Activated B cell treated with CpG ODN at 0.5 μM for 24 hours (primary cell): ENCODE results near the gene KDM4C. TPM values are rescaled to one million over a fixed set of nuclear protein-coding genes. Genes with fewer than 3 reads are reported as not detected.

ENCODE experiments used
- ATAC-seq: fragments of 200-7000 bp; cut with Tn5 transposase; one replicate; pipeline ENCODE4 v1.10.0; 2021; ENCODE audit warnings: low read depth, mild to moderate bottlenecking, moderate library complexity
- CTCF ChIA-PET: fragments of 350-600 bp; sonication (Branson Sonifier 250); formaldehyde crosslinking; loops from one replicate; lab custom pipeline; 2021; ENCODE audit warnings: antibody characterized with exemption; lab: Charles Lee
- POLR2A ChIA-PET: fragments of 350-600 bp; sonication (Branson Sonifier 250); formaldehyde crosslinking; loops from one replicate; lab custom pipeline; 2021; ENCODE audit warnings: antibody characterized with exemption; lab: Charles Lee
- DNase-seq: peaks from one replicate; pipeline ENCODE4 v3.0.0; 2022
- H3K27ac Mint-ChIP-seq: one replicate; pipeline ENCODE4 v1.8.0; 2020; ENCODE audit warnings: mixed read lengths
- H3K27me3 Mint-ChIP-seq: one replicate; pipeline ENCODE4 v1.8.0; 2021; ENCODE audit warnings: mixed read lengths
- H3K36me3 Mint-ChIP-seq: one replicate; pipeline ENCODE4 v1.8.0; 2021; ENCODE audit warnings: low read depth, mixed read lengths
- H3K4me1 Mint-ChIP-seq: one replicate; pipeline ENCODE4 v1.8.0; 2021; ENCODE audit warnings: mixed read lengths
- H3K4me3 Mint-ChIP-seq: one replicate; pipeline ENCODE4 v1.8.0; 2020; ENCODE audit warnings: mild to moderate bottlenecking, mixed read lengths
- H3K9me3 Mint-ChIP-seq: one replicate; pipeline ENCODE4 v1.8.0; 2020; ENCODE audit warnings: mixed read lengths
- intact Hi-C: fragments of 100-400 bp; cut with micrococcal nuclease; formaldehyde crosslinking; loops from one replicate; pipeline ENCODE4 v1.15.1; 2024
- total RNA-seq: library from RNA; stranded (reverse); gene quantifications from 2 replicates; pipeline ENCODE4 v1.2.3, GENCODE V29; 2022
- TF ChIP-seq, protein P1 (sequence below): fragments of 200-600 bp; IDR thresholded peaks from one replicate; pipeline ENCODE4 v1.8.0; 2022; ENCODE audit warnings: antibody characterized with exemption, mild to moderate bottlenecking

The KDM4C gene
- total RNA-seq, 1 donor from 2014 or later = 113 TPM

DNA sequence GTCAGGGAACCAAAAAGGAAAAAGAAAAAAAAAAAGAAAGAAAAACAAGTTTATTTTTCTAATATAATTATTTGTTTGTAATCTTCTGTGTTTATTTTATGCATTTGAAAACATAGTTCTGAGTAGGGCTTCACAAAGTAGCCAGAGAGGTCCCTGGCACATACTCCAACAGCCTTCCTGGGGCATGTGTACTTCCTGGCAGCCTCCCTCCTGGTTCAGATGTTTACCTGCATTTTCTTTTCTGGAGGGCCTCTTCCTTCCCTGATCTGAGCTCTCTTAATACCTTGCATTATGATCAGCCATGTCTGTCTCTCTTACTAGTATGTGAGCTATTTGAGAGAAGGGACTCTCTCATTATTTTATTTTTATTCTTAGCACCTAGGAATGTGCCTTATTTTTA is 361.8 kb downstream of the KDM4C start:
- Mint-ChIP-seq H3K27ac (peak overlapping the region; percentile 61), H3K9me3 (peaks cover 3% of the 10 kb centered on the region), H3K27me3 (no peaks in the 10 kb centered on the region)

DNA sequence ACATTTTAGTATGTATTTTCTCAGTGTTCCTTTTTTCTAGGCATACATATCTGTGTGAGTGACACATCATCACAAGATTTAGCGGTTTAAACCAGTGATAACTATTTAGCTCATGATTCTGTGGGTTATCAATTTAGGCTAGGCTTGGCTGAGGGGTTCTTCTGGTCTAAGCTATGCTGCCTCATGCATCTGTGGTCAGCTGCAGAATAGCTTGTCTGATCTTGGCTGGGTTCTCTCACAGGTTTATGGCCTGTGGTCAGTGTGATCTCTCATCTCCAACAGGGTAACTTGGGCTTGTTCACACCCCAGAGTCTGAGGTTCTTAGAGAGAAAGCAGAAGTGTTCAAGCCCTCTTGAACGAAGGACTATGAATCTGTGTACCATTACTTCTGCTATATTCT is 363.3 kb downstream of the KDM4C start:
- TF ChIP-seq, protein P1, sequence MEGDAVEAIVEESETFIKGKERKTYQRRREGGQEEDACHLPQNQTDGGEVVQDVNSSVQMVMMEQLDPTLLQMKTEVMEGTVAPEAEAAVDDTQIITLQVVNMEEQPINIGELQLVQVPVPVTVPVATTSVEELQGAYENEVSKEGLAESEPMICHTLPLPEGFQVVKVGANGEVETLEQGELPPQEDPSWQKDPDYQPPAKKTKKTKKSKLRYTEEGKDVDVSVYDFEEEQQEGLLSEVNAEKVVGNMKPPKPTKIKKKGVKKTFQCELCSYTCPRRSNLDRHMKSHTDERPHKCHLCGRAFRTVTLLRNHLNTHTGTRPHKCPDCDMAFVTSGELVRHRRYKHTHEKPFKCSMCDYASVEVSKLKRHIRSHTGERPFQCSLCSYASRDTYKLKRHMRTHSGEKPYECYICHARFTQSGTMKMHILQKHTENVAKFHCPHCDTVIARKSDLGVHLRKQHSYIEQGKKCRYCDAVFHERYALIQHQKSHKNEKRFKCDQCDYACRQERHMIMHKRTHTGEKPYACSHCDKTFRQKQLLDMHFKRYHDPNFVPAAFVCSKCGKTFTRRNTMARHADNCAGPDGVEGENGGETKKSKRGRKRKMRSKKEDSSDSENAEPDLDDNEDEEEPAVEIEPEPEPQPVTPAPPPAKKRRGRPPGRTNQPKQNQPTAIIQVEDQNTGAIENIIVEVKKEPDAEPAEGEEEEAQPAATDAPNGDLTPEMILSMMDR = no peak
- no peak for ATAC-seq
- peak overlapping the region; percentile 70 for H3K27ac Mint-ChIP-seq
- no peak overlapping the region for H3K4me3 Mint-ChIP-seq
- POLR2A ChIA-PET = no interaction called here
- peaks cover 38% of the 10 kb centered on the region for H3K4me1 Mint-ChIP-seq
- CTCF ChIA-PET = no interaction called here
- no peak for DNase-seq
- H3K9me3 Mint-ChIP-seq = peaks cover 3% of the 10 kb centered on the region
- H3K27me3 Mint-ChIP-seq = no peaks in the 10 kb centered on the region
- peaks cover 64% of the 10 kb centered on the region for H3K36me3 Mint-ChIP-seq
- intact Hi-C loops = loop anchor here (10.0 kb wide), 1 partner anchor 66 kb away; no protein-coding TSS in a partner anchor

More for the DNA sequence above, 361.8 kb downstream of the KDM4C start:
- POLR2A ChIA-PET = interaction anchor here (0.7 kb wide), 1 partner anchor 292 kb away, joined by 6 read pairs; no protein-coding TSS in a partner anchor
- Mint-ChIP-seq H3K36me3 (peaks cover 60% of the 10 kb centered on the region), H3K4me1 (peaks cover 38% of the 10 kb centered on the region), H3K4me3 (no peak overlapping the region)
- intact Hi-C loops = loop anchor here (5.0 to 10.0 kb wide), 2 partner anchors 65 to 437 kb away; no protein-coding TSS in a partner anchor
- DNase-seq (no peak), ATAC-seq (no peak)
- CTCF ChIA-PET = interaction anchor here (0.6 kb wide), 1 partner anchor 292 kb away, joined by 3 read pairs; no protein-coding TSS in a partner anchor
- TF ChIP-seq, protein P1 = no peak

DNA sequence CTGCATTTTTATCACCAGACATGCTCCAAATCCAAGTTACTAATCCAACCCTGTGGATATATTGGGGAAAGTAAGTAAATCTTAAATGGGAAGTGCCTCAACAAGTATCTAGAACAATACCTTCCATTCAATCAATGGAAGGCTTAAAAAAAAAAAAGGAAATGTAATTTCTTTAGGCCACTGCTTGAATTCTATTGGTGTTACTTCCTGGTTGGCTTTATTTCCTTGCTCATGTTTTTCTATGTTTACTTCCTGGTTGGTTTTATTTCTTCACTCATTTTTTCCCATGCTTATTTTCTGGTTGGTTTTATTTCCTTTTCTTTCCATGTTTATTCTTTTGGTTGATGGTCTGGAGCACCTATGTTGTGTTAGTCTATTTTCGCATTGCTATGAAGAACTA is 363.9 kb downstream of the KDM4C start:
- TF ChIP-seq, protein P1 = no peak
- no peak overlapping the region for H3K4me3 Mint-ChIP-seq
- no peaks in the 10 kb centered on the region for H3K27me3 Mint-ChIP-seq
- POLR2A ChIA-PET = no interaction called here
- intact Hi-C loops = loop anchor here (10.0 kb wide), 1 partner anchor 67 kb away; no protein-coding TSS in a partner anchor
- ATAC-seq (no peak), DNase-seq (no peak)
- peaks cover 35% of the 10 kb centered on the region for H3K4me1 Mint-ChIP-seq
- CTCF ChIA-PET = no interaction called here
- H3K27ac Mint-ChIP-seq = peak overlapping the region; percentile 70
- H3K36me3 Mint-ChIP-seq = peaks cover 62% of the 10 kb centered on the region
- H3K9me3 Mint-ChIP-seq = peaks cover 3% of the 10 kb centered on the region

DNA sequence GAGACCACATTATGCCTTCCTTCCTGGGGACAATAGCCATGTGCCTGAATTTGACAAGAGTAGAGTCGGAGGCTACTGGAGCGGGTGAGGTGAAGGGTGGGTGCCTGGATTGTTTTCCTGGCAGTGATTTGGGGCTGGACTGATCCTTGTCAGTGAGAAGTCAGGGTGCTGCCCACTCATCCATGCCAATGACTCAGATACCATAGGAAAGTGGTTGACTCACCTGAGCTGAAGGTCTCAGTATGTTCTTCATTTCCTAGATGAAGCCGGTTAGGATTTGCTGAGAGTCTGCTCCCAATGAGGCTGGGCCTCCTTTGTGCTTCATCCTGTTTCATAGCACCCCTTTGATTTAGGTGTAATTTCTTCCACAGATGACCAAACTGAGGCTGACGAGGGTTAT is 366.0 kb downstream of the KDM4C start:
- no peak for ATAC-seq
- ChIA-PET POLR2A (no interaction called here), CTCF (no interaction called here)
- H3K36me3 Mint-ChIP-seq = peaks cover 76% of the 10 kb centered on the region
- H3K9me3 Mint-ChIP-seq = peaks cover 3% of the 10 kb centered on the region
- intact Hi-C loops = loop anchor here (10.0 kb wide), 1 partner anchor 69 kb away; no protein-coding TSS in a partner anchor
- H3K4me1 Mint-ChIP-seq = peaks cover 19% of the 10 kb centered on the region
- H3K4me3 Mint-ChIP-seq = no peak overlapping the region
- TF ChIP-seq, protein P1 = no peak
- H3K27me3 Mint-ChIP-seq = no peaks in the 10 kb centered on the region
- DNase-seq = no peak
- no peak overlapping the region for H3K27ac Mint-ChIP-seq

DNA sequence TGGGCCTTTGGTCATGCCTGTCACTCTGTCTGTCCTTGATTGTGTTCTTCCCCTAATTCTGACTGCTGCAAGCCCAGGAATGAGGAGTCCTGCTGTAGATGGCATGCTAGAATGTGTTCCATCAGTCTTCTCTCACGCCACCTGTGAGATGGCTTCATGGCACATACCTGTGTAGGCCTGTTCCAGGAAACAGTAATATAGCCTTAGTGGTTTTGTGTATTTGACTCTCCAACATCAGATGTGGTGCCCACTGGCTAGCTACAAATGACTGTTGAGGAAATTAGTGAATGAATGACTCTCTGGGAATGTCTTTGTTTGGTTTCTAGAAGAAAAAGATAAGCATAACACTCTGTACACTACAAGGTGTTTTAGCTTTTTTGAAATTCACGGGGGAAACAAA is 367.5 kb downstream of the KDM4C start:
- ChIA-PET POLR2A (no interaction called here), CTCF (no interaction called here)
- no peaks in the 10 kb centered on the region for H3K27me3 Mint-ChIP-seq
- intact Hi-C loops = loop anchor here (10.0 kb wide), 1 partner anchor 70 kb away; no protein-coding TSS in a partner anchor
- peaks cover 11% of the 10 kb centered on the region for H3K4me1 Mint-ChIP-seq
- H3K9me3 Mint-ChIP-seq = peaks cover 3% of the 10 kb centered on the region
- DNase-seq (no peak), ATAC-seq (no peak)
- peaks cover 83% of the 10 kb centered on the region for H3K36me3 Mint-ChIP-seq
- H3K4me3 Mint-ChIP-seq = no peak overlapping the region
- TF ChIP-seq, protein P1 = no peak
- H3K27ac Mint-ChIP-seq = no peak overlapping the region
